ENCODE measurements around the gene TSPAN9.

- no peak for TF ChIP-seq CTCF (IDR thresholded peaks at IDR 0.05 in 2 of 3, conservative IDR thresholded peaks at IDR 0.05 in 1 of 3; ENCODE audit: borderline replicate concordance in 1 of 3, insufficient read depth in 1 of 3, low read depth in 2 of 3, low read length in 2 of 3)
- no peak for TF ChIP-seq ZNF274 (IDR thresholded peaks at IDR 0.05; ENCODE audit: low read depth, low read length)
- no peak for TF ChIP-seq EZH2phosphoT487 (IDR thresholded peaks at IDR 0.05; ENCODE audit: borderline replicate concordance)
- no peak for TF ChIP-seq POLR2AphosphoS5 (IDR thresholded peaks at IDR 0.05; ENCODE audit: low read depth, low read length)
- no peak for TF ChIP-seq REST (IDR thresholded peaks at IDR 0.05; ENCODE audit: low read depth)
- TF ChIP-seq EGR1 (IDR thresholded peaks at IDR 0.05; ENCODE audit: low read depth): no peak
- no peak for TF ChIP-seq POLR2A (IDR thresholded peaks at IDR 0.05; ENCODE audit: borderline replicate concordance, extremely low read depth, insufficient read depth, insufficient read length)
- no peak for TF ChIP-seq EZH2 (IDR thresholded peaks at IDR 0.05)
- TF ChIP-seq RAD21 (IDR thresholded peaks at IDR 0.05; ENCODE audit: low read depth): no peak
- TF ChIP-seq YY1 (IDR thresholded peaks at IDR 0.05; ENCODE audit: extremely low read depth, insufficient replicate concordance, low read depth, low read length): no peak
- no peak for TF ChIP-seq SIN3A (IDR thresholded peaks at IDR 0.05; ENCODE audit: low read depth)
- no peak for TF ChIP-seq CEBPB (IDR thresholded peaks at IDR 0.05; ENCODE audit: low read depth)
These were observed 80.6 kb downstream of the TSPAN9 start for GRCh38 chr12:3157581-3158323.

Data from HCT116 (cell line).